OCI-LY3 (cell line): Measurements from ENCODE around the gene PLAC8L1.

Experiments
- H2AFZ ChIP-seq: fragments of 200-600, 300-600 bp; shearing (Covaris generic); 2 replicates; pipeline ENCODE4 v1.6.0; 2014; ENCODE audit warnings: antibody characterized with exemption, low read depth, low read length
- H3K27ac ChIP-seq: fragments of 200-600, 300-600 bp; sonication (generic); 2 replicates; pipeline ENCODE4 v1.5.1; 2014; ENCODE audit warnings: mild to moderate bottlenecking, low read length, moderate library complexity, mixed read lengths
- H3K27me3 ChIP-seq: fragments of 200-600, 300-600 bp; sonication (generic); 2 replicates; pipeline ENCODE4 v1.6.1; 2014; ENCODE audit warnings: low read depth, low read length, mixed read lengths
- H3K36me3 ChIP-seq: fragments of 200-600, 300-600 bp; sonication (generic); replicated peaks from 2 replicates; pipeline ENCODE3; 2014; ENCODE audit warnings: low read depth, low read length, mixed read lengths
- H3K4me1 ChIP-seq: fragments of 300-600, 200-600 bp; sonication (generic); 2 replicates; pipeline ENCODE4 v1.6.1; 2014; ENCODE audit warnings: low read length, mixed read lengths
- H3K4me2 ChIP-seq: fragments of 200-600, 300-600 bp; sonication (generic); 2 replicates; pipeline ENCODE4 v1.6.1; 2014; ENCODE audit warnings: low read length, mixed read lengths
- H3K4me3 ChIP-seq: fragments of 300-600, 200-600 bp; sonication (generic); 2 replicates; pipeline ENCODE4 v1.5.1; 2014; ENCODE audit warnings: antibody characterized with exemption, mild to moderate bottlenecking, low read length, moderate library complexity
- H3K79me2 ChIP-seq: fragments of 300-600, 200-600 bp; shearing (Covaris generic); 2 replicates; pipeline ENCODE4 v1.6.1; 2014; ENCODE audit warnings: mild to moderate bottlenecking, low read length, mixed read lengths
- H3K9ac ChIP-seq: fragments of 300-600, 200-600 bp; shearing (Covaris generic); 2 replicates; pipeline ENCODE4 v1.6.0; 2014; ENCODE audit warnings: mild to moderate bottlenecking, low read length, moderate library complexity
- H3K9me3 ChIP-seq: fragments of 200-600, 300-600 bp; shearing (Covaris generic); 2 replicates; pipeline ENCODE4 v1.6.1; 2014; ENCODE audit warnings: low read length, mixed read lengths; ENCODE audit not compliant: insufficient read depth
- H4K20me1 ChIP-seq: fragments of 200-600, 300-600 bp; sonication (generic); 2 replicates; pipeline ENCODE4 v1.6.1; 2016; ENCODE audit warnings: low read length, mixed read lengths; ENCODE audit not compliant: insufficient read depth
- CTCF ChIP-seq: fragments of 200-600, 300-600 bp; sonication (generic); IDR thresholded peaks from 2 replicates; pipeline ENCODE4 v1.5.1; 2014; ENCODE audit warnings: antibody characterized with exemption, low read length, low read depth
- EZH2phosphoT487 ChIP-seq: fragments of 200-600 bp; shearing (Covaris generic); IDR thresholded peaks from 2 replicates; pipeline ENCODE4 v1.6.1; 2018; ENCODE audit warnings: antibody characterized with exemption, mixed run types, low read depth

The PLAC8L1 gene

GRCh38 chr5:146034605-146035004 is 70.8 kb downstream of the PLAC8L1 start:
- Histone ChIP-seq H3K79me2 (no peaks in the 10 kb centered on the region), H3K27me3 (0 out of 2 replicates have a peak, but pooled peaks cover 4% of the 10 kb centered on the region), H4K20me1 (no peaks in the 10 kb centered on the region), H3K4me3 (no peak overlapping the region), H3K9ac (no peak overlapping the region), H3K4me2 (no peak overlapping the region), H3K36me3 (no peaks in the 10 kb centered on the region), H3K4me1 (peaks cover under 1% of the 10 kb centered on the region; the same call in 1 of the 2 replicates), H2AFZ (no peak overlapping the region), H3K27ac (no peak overlapping the region), H3K9me3 (no peaks in the 10 kb centered on the region)
- no peak for TF ChIP-seq EZH2phosphoT487
- TF ChIP-seq CTCF, result no peak
